Left ventricle myocardium inferior (tissue), 1 donor: ENCODE results near the gene ZNF180. TPM values are rescaled to one million over a fixed set of nuclear protein-coding genes. Genes with fewer than 3 reads are reported as not detected.
"Not testable (repeated sequence)": the region's sequence is repeated elsewhere in the genome, so short reads cannot be mapped to it uniquely, and the experiment has no call there.

Source experiments
- DNase-seq: peaks from one replicate; pipeline ENCODE4 v3.0.0-alpha.2; 2020
- H3K27ac ChIP-seq: fragments of 200-600 bp; replicated peaks from 2 replicates; pipeline ENCODE4 v1.8.0; 2021
- H3K27me3 ChIP-seq: fragments of 200-600 bp; 2 replicates; pipeline ENCODE4 v1.8.0; 2021; ENCODE audit warnings: low read depth
- H3K36me3 ChIP-seq: fragments of 200-600 bp; 2 replicates; pipeline ENCODE4 v1.8.0; 2021
- H3K4me1 ChIP-seq: fragments of 200-600 bp; 2 replicates; pipeline ENCODE4 v1.8.0; 2021
- H3K4me3 ChIP-seq: fragments of 200-600 bp; 2 replicates; pipeline ENCODE4 v1.8.0; 2021; ENCODE audit warnings: mild to moderate bottlenecking, moderate library complexity
- H3K9me3 ChIP-seq: fragments of 200-600 bp; replicated peaks from 2 replicates; pipeline ENCODE4 v1.8.0; 2021
- intact Hi-C: fragments of 100-400 bp; cut with micrococcal nuclease; formaldehyde crosslinking; loops from one replicate; pipeline ENCODE4 v1.11.0; 2022
- total RNA-seq: library from RNA; stranded (reverse); fragmentation: NEBNext Ultra II Directional; extraction: Animal tissue kit (Norgen Biotek cat#: 25700); gene quantifications from one replicate; pipeline ENCODE4 v1.2.1, GENCODE V29; 2021
- TF ChIP-seq, protein P1 (sequence below): fragments of 200-600 bp; IDR thresholded peaks from 2 replicates; pipeline ENCODE4 v1.8.0; 2021; ENCODE audit warnings: antibody characterized with exemption, mild to moderate bottlenecking, borderline replicate concordance
- donor health status: DM: no; HTN: yes; CAD: no; lungs with severe emphysema.

Gene ZNF180
- total RNA-seq, 1 donor from 2014 or later: 4.8 TPM

DNA sequence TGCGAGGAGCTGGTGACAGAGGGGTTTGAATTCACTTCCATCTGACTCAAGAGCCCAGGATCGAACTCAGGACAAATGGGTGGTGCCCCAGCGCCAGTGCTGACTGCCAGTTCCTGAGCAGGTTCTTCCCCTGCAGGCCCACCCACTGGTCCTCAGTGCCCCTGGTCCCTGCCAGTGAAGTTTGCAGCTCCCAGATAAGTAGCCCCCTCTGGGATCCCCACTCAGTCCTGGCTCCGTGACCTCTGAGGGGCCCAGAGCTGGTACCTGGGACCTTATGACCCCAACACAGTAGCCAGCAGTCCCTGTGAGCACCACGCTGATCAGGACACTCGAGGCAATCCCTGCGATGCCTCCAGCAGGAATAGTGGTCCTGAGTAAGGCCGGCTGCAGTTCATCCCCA lies 40.4 kb upstream of the ZNF180 start:
- Histone ChIP-seq H3K4me3 (no peak overlapping the region), H3K4me1 (no peaks in the 10 kb centered on the region), H3K27me3 (peaks cover 59% of the 10 kb centered on the region), H3K9me3 (no peaks in the 10 kb centered on the region), H3K36me3 (no peaks in the 10 kb centered on the region), H3K27ac (no peak overlapping the region)
- TF ChIP-seq, protein P1, sequence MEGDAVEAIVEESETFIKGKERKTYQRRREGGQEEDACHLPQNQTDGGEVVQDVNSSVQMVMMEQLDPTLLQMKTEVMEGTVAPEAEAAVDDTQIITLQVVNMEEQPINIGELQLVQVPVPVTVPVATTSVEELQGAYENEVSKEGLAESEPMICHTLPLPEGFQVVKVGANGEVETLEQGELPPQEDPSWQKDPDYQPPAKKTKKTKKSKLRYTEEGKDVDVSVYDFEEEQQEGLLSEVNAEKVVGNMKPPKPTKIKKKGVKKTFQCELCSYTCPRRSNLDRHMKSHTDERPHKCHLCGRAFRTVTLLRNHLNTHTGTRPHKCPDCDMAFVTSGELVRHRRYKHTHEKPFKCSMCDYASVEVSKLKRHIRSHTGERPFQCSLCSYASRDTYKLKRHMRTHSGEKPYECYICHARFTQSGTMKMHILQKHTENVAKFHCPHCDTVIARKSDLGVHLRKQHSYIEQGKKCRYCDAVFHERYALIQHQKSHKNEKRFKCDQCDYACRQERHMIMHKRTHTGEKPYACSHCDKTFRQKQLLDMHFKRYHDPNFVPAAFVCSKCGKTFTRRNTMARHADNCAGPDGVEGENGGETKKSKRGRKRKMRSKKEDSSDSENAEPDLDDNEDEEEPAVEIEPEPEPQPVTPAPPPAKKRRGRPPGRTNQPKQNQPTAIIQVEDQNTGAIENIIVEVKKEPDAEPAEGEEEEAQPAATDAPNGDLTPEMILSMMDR: no peak
- intact Hi-C loops: no loop called here
- no peak for DNase-seq

DNA sequence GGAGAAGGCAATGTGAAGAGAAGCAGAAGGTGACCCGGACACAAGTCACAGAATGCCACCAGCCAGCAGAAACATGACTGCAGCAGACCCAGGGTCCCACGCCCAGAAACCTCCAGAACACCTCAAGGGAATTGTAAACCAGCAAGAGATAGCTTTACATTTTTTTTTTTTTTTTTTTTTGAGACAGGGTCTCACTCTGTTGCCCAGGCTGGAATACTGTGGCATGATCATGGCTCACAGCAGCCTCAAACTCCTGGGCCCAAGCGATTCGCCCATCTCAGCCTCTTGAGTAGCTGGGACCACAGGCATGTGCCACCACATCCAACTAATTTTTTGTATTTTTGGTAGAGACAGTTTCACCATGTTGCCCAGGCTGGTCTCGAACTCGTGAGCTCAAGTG lies 39.7 kb upstream of the ZNF180 start:
- peaks cover 63% of the 10 kb centered on the region for H3K27me3 ChIP-seq
- intact Hi-C loops: no loop called here
- no peaks in the 10 kb centered on the region for H3K36me3 ChIP-seq

DNA sequence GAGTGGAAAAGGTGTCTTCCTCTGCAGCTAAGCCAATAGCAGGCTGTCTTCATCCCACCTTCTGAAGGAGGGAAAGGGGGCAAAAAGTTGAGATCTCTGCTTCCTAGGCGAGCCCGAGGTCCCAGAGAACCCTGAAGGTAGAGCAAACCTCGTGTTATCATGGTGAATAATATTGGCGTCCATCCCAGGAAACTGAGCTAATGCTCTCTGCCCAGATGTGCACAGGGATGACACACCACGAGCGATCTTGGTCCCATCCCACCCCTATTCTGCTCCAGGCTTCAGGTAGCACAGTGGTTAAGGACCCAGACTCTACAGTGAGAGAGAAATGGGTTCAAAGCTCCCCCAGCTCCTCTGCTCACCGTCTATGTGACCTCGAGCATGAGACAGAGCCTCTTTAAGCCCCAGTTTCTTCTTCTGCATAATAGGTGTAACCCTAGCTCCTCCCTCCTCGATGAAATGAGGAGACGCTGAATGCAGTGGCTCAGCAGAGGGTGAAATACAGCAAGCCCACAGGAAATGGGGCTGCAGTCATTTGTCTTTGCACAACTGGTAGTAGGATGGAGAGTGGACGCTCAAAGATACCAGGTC lies 39.0 kb upstream of the ZNF180 start:
- H3K4me1 ChIP-seq: no peaks in the 10 kb centered on the region
- H3K27me3 ChIP-seq: peaks cover 65% of the 10 kb centered on the region
- DNase-seq: no peak
- TF ChIP-seq, protein P1: no peak
- intact Hi-C loops: no loop called here
- no peaks in the 10 kb centered on the region for H3K9me3 ChIP-seq
- no peak overlapping the region for H3K27ac ChIP-seq
- no peak overlapping the region for H3K4me3 ChIP-seq
- H3K36me3 ChIP-seq: no peaks in the 10 kb centered on the region

More for the DNA sequence above, 39.7 kb upstream of the ZNF180 start:
- no peak for DNase-seq
- no peak overlapping the region for H3K4me3 ChIP-seq
- no peaks in the 10 kb centered on the region for H3K4me1 ChIP-seq
- H3K9me3 ChIP-seq: no peaks in the 10 kb centered on the region
- H3K27ac ChIP-seq: no peak overlapping the region
- TF ChIP-seq, protein P1: no peak

- H3K27me3 ChIP-seq: peaks cover 79% of the 10 kb centered on the region
- H3K36me3 ChIP-seq, H3K4me3 ChIP-seq, DNase-seq, H3K27ac ChIP-seq, H3K9me3 ChIP-seq, H3K4me1 ChIP-seq, intact Hi-C loops: not testable (repeated sequence)
Measured at GRCh38 chr19:44535361-44535760, 35.0 kb upstream of the ZNF180 start.

GRCh38 chr19:44532819-44533218 lies 32.5 kb upstream of the ZNF180 start:
- H3K4me3 ChIP-seq: no peak overlapping the region
- no peaks in the 10 kb centered on the region for H3K4me1 ChIP-seq
- no peaks in the 10 kb centered on the region for H3K9me3 ChIP-seq
- TF ChIP-seq, protein P1: no peak
- intact Hi-C loops: no loop called here
- DNase-seq: no peak
- H3K27ac ChIP-seq: no peak overlapping the region
- H3K27me3 ChIP-seq: peaks cover 81% of the 10 kb centered on the region
- H3K36me3 ChIP-seq: no peaks in the 10 kb centered on the region

DNA sequence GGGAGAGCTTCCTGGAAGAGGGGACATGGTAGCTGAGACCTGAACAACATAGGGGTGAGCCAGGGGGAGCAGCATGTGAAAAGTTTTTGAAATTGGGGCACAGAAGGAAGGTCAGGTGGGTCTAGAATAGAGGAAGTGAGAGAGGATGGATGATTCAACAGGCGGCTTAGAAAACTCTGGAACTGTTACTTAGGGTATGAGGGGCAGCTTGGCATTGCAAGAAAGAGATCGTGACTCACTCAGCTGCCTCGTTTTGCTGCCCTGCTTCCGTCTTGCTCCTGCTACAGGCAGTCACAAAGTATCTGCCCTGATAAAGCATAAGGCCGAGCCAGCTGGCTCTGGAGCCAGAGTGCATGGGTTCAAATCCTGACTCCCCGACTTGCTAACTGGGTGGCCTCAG lies 30.5 kb upstream of the ZNF180 start:
- no peaks in the 10 kb centered on the region for H3K36me3 ChIP-seq
- H3K4me3 ChIP-seq: no peak overlapping the region
- no peaks in the 10 kb centered on the region for H3K4me1 ChIP-seq
- TF ChIP-seq, protein P1: no peak
- H3K27ac ChIP-seq: no peak overlapping the region
- peaks cover 91% of the 10 kb centered on the region for H3K27me3 ChIP-seq
- intact Hi-C loops: no loop called here
- no peak for DNase-seq
- no peaks in the 10 kb centered on the region for H3K9me3 ChIP-seq
